ENCODE data around the gene GRIN1.
A peak's percentile ranks its signal among the peaks of the same experiment; 100 is the strongest.

Gene GRIN1

GRCh38 chr9:137138722-137139467 is at the start of gene GRIN1:
Gene GRIN1 (plus strand): TSS chr9:137139154. CDS start chr9:137139487, 333 bp downstream.
- H3K4me3 ChIP-seq (replicated peaks; ENCODE audit: low read depth, low read length) = no peak within 1 kb of the TSS
- H3K27me3 ChIP-seq (replicated peaks; ENCODE audit: control insufficient read depth, insufficient read depth, low read length) = no peaks in the 10 kb centered on the region; the same call in 1 of the 2 replicates
- TF ChIP-seq, protein P1, sequence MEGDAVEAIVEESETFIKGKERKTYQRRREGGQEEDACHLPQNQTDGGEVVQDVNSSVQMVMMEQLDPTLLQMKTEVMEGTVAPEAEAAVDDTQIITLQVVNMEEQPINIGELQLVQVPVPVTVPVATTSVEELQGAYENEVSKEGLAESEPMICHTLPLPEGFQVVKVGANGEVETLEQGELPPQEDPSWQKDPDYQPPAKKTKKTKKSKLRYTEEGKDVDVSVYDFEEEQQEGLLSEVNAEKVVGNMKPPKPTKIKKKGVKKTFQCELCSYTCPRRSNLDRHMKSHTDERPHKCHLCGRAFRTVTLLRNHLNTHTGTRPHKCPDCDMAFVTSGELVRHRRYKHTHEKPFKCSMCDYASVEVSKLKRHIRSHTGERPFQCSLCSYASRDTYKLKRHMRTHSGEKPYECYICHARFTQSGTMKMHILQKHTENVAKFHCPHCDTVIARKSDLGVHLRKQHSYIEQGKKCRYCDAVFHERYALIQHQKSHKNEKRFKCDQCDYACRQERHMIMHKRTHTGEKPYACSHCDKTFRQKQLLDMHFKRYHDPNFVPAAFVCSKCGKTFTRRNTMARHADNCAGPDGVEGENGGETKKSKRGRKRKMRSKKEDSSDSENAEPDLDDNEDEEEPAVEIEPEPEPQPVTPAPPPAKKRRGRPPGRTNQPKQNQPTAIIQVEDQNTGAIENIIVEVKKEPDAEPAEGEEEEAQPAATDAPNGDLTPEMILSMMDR (IDR thresholded peaks at IDR 0.05; ENCODE audit: insufficient read depth, low read length, poor library complexity, severe bottlenecking) = no peak
- no peak for DNase-seq (ENCODE audit: extremely low read depth, insufficient read length)
- H3K36me3 ChIP-seq (ENCODE audit: control insufficient read depth, insufficient read depth, low read length) = no peaks in the 10 kb centered on the region

DNA sequence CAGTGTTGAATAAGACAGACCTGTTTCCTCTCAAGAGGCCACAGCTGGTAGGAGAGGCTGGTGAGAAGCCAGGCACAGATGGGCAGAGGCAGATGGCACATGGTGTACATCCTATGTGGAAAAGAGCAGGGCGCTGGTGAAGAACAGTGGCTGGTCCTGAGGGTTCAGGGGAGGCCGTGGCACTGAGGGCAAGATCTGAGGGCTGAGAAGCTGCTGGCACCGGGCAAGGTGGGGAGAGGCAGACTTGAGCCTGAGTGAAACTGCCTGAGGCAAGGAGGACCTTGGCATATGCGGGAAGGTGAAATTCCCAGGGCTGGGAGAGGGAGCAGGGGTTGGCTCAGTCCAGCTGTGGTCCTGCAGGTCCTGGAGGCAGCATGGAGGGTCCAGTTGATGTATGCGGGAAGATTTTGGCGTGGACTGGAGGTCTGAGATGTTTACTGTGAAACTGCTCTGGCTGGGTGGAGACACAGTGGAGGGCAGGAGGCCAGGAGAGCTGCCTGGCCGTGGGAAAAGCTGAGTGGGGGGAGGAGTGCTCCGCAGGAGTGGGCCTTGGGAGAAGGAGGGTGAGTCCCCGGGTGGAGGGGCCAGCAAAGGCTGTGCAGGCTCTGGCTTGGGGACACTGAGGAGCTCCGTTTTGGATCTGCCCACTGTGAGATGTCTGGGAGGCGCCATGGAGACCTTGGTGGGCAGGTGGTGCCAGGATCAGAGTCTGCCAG is 49.6 kb upstream of the GRIN1 start:
- no peaks in the 10 kb centered on the region for H3K27me3 ChIP-seq (replicated peaks; ENCODE audit: control insufficient read depth, insufficient read depth, low read length)
- no peak overlapping the region for H3K4me3 ChIP-seq (replicated peaks; ENCODE audit: low read depth, low read length)
- TF ChIP-seq, protein P1 (IDR thresholded peaks at IDR 0.05; ENCODE audit: insufficient read depth, low read length, poor library complexity, severe bottlenecking) = no peak
- no peak for DNase-seq (ENCODE audit: extremely low read depth, insufficient read length)
- H3K36me3 ChIP-seq (ENCODE audit: control insufficient read depth, insufficient read depth, low read length) = peaks cover 7% of the 10 kb centered on the region

DNA sequence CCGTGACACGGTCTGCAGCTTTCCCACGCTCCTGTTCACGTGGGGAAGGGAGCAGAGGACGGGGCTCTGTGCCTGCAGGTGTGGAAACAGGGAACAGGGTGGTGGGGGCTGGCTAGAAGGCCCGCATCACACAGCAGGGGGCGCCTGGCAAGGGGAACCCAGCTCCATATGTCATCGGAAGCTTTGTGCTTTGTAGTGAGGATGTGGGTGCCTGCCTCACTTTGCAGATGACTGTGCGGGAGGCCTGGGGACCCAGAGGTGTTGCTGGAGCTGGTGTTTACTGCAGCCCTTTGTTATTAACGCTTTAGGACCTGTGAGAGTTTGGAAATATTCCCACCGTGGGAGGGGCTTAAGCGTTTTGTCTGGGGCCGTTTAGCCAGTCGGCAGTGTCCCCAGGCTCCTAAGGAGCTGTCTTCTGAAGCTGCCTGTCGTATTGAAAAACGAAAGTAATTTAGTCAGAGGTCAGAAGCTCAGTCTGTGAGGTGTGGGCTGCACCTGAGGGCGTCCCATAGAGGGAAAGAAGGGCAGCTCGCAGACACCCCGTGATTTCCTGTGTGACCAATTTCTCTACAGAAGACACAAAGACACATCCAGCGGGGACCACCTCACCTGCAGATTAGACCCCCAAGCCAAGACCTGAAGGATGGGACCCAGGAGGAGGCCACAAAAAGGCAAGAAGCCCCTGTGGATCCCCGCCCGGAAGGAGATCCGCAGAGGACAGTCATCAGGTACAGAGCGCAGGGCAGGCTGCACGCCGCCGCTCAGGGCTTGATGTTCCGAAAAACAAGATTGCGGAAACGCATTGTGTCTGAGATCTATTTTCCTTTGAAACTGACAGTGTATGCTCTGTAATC is 43.1 kb upstream of the GRIN1 start:
- Histone ChIP-seq H3K4me3 (replicated peaks; ENCODE audit: low read depth, low read length) (peak overlapping the region; percentile 40), H3K36me3 (ENCODE audit: control insufficient read depth, insufficient read depth, low read length) (peaks cover 19% of the 10 kb centered on the region), H3K27me3 (replicated peaks; ENCODE audit: control insufficient read depth, insufficient read depth, low read length) (no peaks in the 10 kb centered on the region)
- TF ChIP-seq, protein P1 (IDR thresholded peaks at IDR 0.05; ENCODE audit: insufficient read depth, low read length, poor library complexity, severe bottlenecking) = peak; percentile 93
- peak; percentile 81 for DNase-seq (ENCODE audit: extremely low read depth, insufficient read length)

DNA sequence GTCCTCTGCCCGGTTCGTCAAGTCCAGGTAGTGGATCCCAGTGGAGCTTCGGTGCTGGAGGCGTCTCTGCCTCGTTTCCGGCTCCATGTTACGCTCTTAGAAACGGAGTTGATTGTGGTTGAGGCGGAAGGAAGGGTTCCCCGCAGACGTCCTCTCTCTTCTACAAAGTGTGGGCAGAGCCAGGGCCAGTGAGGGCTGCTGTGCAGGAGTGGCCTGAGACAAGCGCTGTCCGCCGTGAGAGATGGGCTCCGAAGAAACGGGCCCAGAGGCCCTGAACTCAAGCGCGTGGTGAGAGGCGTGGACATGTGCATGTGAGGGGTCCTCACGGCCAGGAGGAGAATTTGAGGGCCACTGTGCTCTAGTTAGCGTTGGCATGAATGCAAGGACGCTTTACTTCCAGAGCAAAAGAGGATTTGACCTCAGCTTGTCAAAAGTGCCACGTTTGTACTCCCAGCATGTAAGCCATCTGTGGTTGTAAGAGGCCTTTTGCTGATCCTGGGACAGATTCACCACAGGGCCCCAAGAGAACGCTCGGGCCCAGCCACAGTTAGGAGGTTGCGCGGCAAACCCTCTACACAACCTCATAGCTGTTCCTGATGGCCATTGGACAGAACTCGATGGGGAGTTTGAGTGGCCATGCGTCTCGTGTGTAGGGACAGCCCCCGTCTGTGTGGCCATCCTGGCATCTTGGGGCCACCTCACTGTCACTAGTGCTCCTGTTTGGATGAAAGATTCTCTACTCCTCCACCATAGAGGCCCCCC is 42.0 kb upstream of the GRIN1 start:
- no peak for DNase-seq (ENCODE audit: extremely low read depth, insufficient read length)
- TF ChIP-seq, protein P1 (IDR thresholded peaks at IDR 0.05; ENCODE audit: insufficient read depth, low read length, poor library complexity, severe bottlenecking) = no peak
- Histone ChIP-seq H3K27me3 (replicated peaks; ENCODE audit: control insufficient read depth, insufficient read depth, low read length) (no peaks in the 10 kb centered on the region), H3K36me3 (ENCODE audit: control insufficient read depth, insufficient read depth, low read length) (peaks cover 29% of the 10 kb centered on the region), H3K4me3 (replicated peaks; ENCODE audit: low read depth, low read length) (no peak overlapping the region)

- H3K27me3 ChIP-seq (replicated peaks; ENCODE audit: control insufficient read depth, insufficient read depth, low read length) = no peaks in the 10 kb centered on the region
- TF ChIP-seq, protein P1 (IDR thresholded peaks at IDR 0.05; ENCODE audit: insufficient read depth, low read length, poor library complexity, severe bottlenecking) = no peak
- no peak overlapping the region for H3K4me3 ChIP-seq (replicated peaks; ENCODE audit: low read depth, low read length)
- peaks cover 37% of the 10 kb centered on the region for H3K36me3 ChIP-seq (ENCODE audit: control insufficient read depth, insufficient read depth, low read length)
- DNase-seq (ENCODE audit: extremely low read depth, insufficient read length) = no peak
Observed at GRCh38 chr9:137097761-137098462, 41.0 kb upstream of the GRIN1 start.
